Activated CD4-positive, alpha-beta memory T cell treated with anti-CD3 and anti-CD28 coated beads, Interleukin-2, amount 10 ng/mL, durations not matched to agents 7 days and 5 days (primary cell): ENCODE data around the gene EPO. TPM values are rescaled to one million over a fixed set of nuclear protein-coding genes. Genes with fewer than 3 reads are reported as not detected.

Experiments used
- CTCF ChIA-PET: fragments of 350-600 bp; sonication (Branson Sonifier 250); formaldehyde crosslinking; loops from one replicate; lab custom pipeline; 2021; ENCODE audit warnings: antibody characterized with exemption, inconsistent platforms; lab: Charles Lee
- POLR2A ChIA-PET: fragments of 350-600 bp; sonication (Branson Sonifier 250); formaldehyde crosslinking; loops from one replicate; lab custom pipeline; 2021; ENCODE audit warnings: antibody characterized with exemption; lab: Charles Lee
- DNase-seq: peaks from one replicate; pipeline ENCODE4 v3.0.0-alpha.2; 2020
- H3K27ac Mint-ChIP-seq: one replicate; pipeline ENCODE4 v1.8.0; 2021; ENCODE audit warnings: mild to moderate bottlenecking, mixed read lengths
- H3K27me3 Mint-ChIP-seq: one replicate; pipeline ENCODE4 v1.8.0; 2021; ENCODE audit warnings: mixed read lengths
- H3K36me3 Mint-ChIP-seq: one replicate; pipeline ENCODE4 v1.8.0; 2021; ENCODE audit warnings: low read depth, mixed read lengths
- H3K4me1 Mint-ChIP-seq: one replicate; pipeline ENCODE4 v1.8.0; 2021; ENCODE audit warnings: mixed read lengths
- H3K4me3 Mint-ChIP-seq: one replicate; pipeline ENCODE4 v1.8.0; 2021; ENCODE audit warnings: mild to moderate bottlenecking, mixed read lengths
- H3K9me3 Mint-ChIP-seq: one replicate; pipeline ENCODE4 v1.8.0; 2021; ENCODE audit warnings: mixed read lengths
- total RNA-seq, 2 experiments: library from RNA; stranded (reverse); gene quantifications; one replicate each; pipeline ENCODE4 v1.2.3, GENCODE V29; 2021

The EPO gene
- total RNA-seq, 2 experiments from 2014 or later: not detected

GRCh38 chr7:100685049-100685605 is 35.1 kb upstream of the EPO start:
- H3K27me3 Mint-ChIP-seq: no peaks in the 10 kb centered on the region
- ChIA-PET POLR2A (interaction anchor here (0.8 kb wide), 1 partner anchor 21 kb away, joined by 4 read pairs; the partner anchor contains the start of gene POP7), CTCF (no interaction called here)
- no peak overlapping the region for H3K4me3 Mint-ChIP-seq
- H3K36me3 Mint-ChIP-seq: peaks cover 36% of the 10 kb centered on the region
- no peak for DNase-seq
- H3K9me3 Mint-ChIP-seq: no peaks in the 10 kb centered on the region
- no peak overlapping the region for H3K27ac Mint-ChIP-seq
- H3K4me1 Mint-ChIP-seq: peaks cover 20% of the 10 kb centered on the region

GRCh38 chr7:100685631-100686145 is 34.6 kb upstream of the EPO start:
- Mint-ChIP-seq H3K4me3 (no peak overlapping the region), H3K9me3 (no peaks in the 10 kb centered on the region), H3K27me3 (no peaks in the 10 kb centered on the region), H3K4me1 (peaks cover 16% of the 10 kb centered on the region), H3K27ac (no peak overlapping the region), H3K36me3 (peaks cover 34% of the 10 kb centered on the region)
- POLR2A ChIA-PET: interaction anchor here (0.8 kb wide), 1 partner anchor 20 kb away, joined by 4 read pairs; the partner anchor contains the start of gene POP7
- no peak for DNase-seq
- CTCF ChIA-PET: no interaction called here

GRCh38 chr7:100686201-100686821 is 34.0 kb upstream of the EPO start:
- Mint-ChIP-seq H3K27me3 (no peaks in the 10 kb centered on the region), H3K4me1 (peaks cover 17% of the 10 kb centered on the region), H3K27ac (no peak overlapping the region), H3K4me3 (no peak overlapping the region), H3K36me3 (peaks cover 34% of the 10 kb centered on the region), H3K9me3 (no peaks in the 10 kb centered on the region)
- CTCF ChIA-PET: no interaction called here
- POLR2A ChIA-PET: no interaction called here
- no peak for DNase-seq

GRCh38 chr7:100686822-100687211 is 33.5 kb upstream of the EPO start:
- no peaks in the 10 kb centered on the region for H3K9me3 Mint-ChIP-seq
- no peak overlapping the region for H3K27ac Mint-ChIP-seq
- H3K27me3 Mint-ChIP-seq: no peaks in the 10 kb centered on the region
- ChIA-PET POLR2A (no interaction called here), CTCF (no interaction called here)
- peaks cover 34% of the 10 kb centered on the region for H3K36me3 Mint-ChIP-seq
- peaks cover 16% of the 10 kb centered on the region for H3K4me1 Mint-ChIP-seq
- no peak for DNase-seq
- H3K4me3 Mint-ChIP-seq: no peak overlapping the region

- Mint-ChIP-seq H3K4me1 (peaks cover 19% of the 10 kb centered on the region), H3K9me3 (no peaks in the 10 kb centered on the region), H3K4me3 (no peak overlapping the region), H3K27me3 (no peaks in the 10 kb centered on the region), H3K36me3 (peaks cover 33% of the 10 kb centered on the region), H3K27ac (no peak overlapping the region)
- DNase-seq: no peak
- POLR2A ChIA-PET: interaction anchor here (0.8 kb wide), 1 partner anchor 116 kb away, joined by 3 read pairs; no protein-coding TSS in a partner anchor
- CTCF ChIA-PET: no interaction called here
These were observed 33.0 kb upstream of the EPO start for GRCh38 chr7:100687261-100687660.

GRCh38 chr7:100687751-100688300 is 32.4 kb upstream of the EPO start:
- no peaks in the 10 kb centered on the region for H3K27me3 Mint-ChIP-seq
- peaks cover 25% of the 10 kb centered on the region for H3K4me1 Mint-ChIP-seq
- ChIA-PET POLR2A (interaction anchor here (0.8 kb wide), 1 partner anchor 117 kb away, joined by 3 read pairs; no protein-coding TSS in a partner anchor), CTCF (interaction anchor here (1.6 kb wide), 1 partner anchor 38 kb away, joined by 3 read pairs; no protein-coding TSS in a partner anchor)
- no peak for DNase-seq
- H3K27ac Mint-ChIP-seq: no peak overlapping the region
- H3K9me3 Mint-ChIP-seq: no peaks in the 10 kb centered on the region
- H3K4me3 Mint-ChIP-seq: no peak overlapping the region
- peaks cover 33% of the 10 kb centered on the region for H3K36me3 Mint-ChIP-seq

- H3K4me1 Mint-ChIP-seq: peaks cover 30% of the 10 kb centered on the region
- no peak overlapping the region for H3K27ac Mint-ChIP-seq
- no peak for DNase-seq
- peaks cover 36% of the 10 kb centered on the region for H3K36me3 Mint-ChIP-seq
- ChIA-PET CTCF (interaction anchor here (1.1 to 4.8 kb wide), 4 partner anchors 18 to 123 kb away, joined by 3 to 32 read pairs (median 6); partner anchors contain the start of genes MOSPD3 and POP7), POLR2A (interaction anchor here (1.2 to 7.3 kb wide), 2 partner anchors 7 to 17 kb away, joined by 4 to 51 read pairs; partner anchors contain the start of gene POP7)
- H3K9me3 Mint-ChIP-seq: no peaks in the 10 kb centered on the region
- H3K27me3 Mint-ChIP-seq: no peaks in the 10 kb centered on the region
- H3K4me3 Mint-ChIP-seq: no peak overlapping the region
These were observed 31.9 kb upstream of the EPO start for GRCh38 chr7:100688326-100688860.

- ChIA-PET POLR2A (interaction anchor here (1.2 to 7.3 kb wide), 5 partner anchors 8 to 104 kb away, joined by 4 to 51 read pairs (median 6); partner anchors contain the start of genes FBXO24, LRCH4, MOSPD3 and POP7), CTCF (interaction anchor here (0.6 to 8.2 kb wide), 13 partner anchors 10 to 472 kb away, joined by 3 to 90 read pairs (median 6); partner anchors contain the start of genes EPO, FBXO24, LRCH4 and MOSPD3)
- H3K27ac Mint-ChIP-seq: no peak overlapping the region
- no peak overlapping the region for H3K4me3 Mint-ChIP-seq
- H3K36me3 Mint-ChIP-seq: peaks cover 35% of the 10 kb centered on the region
- no peaks in the 10 kb centered on the region for H3K9me3 Mint-ChIP-seq
- H3K4me1 Mint-ChIP-seq: peaks cover 30% of the 10 kb centered on the region
- H3K27me3 Mint-ChIP-seq: no peaks in the 10 kb centered on the region
- DNase-seq: no peak
These were observed 30.8 kb upstream of the EPO start for GRCh38 chr7:100689230-100690135.

- peak overlapping the region; percentile 42 for H3K27ac Mint-ChIP-seq
- H3K36me3 Mint-ChIP-seq: peaks cover 27% of the 10 kb centered on the region
- peak overlapping the region; percentile 96 for H3K4me3 Mint-ChIP-seq
- CTCF ChIA-PET: interaction anchor here (0.6 to 8.2 kb wide), 28 partner anchors 8 to 263 kb away, joined by 3 to 90 read pairs (median 5); partner anchors contain the start of genes FBXO24, LRCH4, MEPCE and MOSPD3
- H3K27me3 Mint-ChIP-seq: peaks cover 10% of the 10 kb centered on the region
- POLR2A ChIA-PET: interaction anchor here (0.8 to 7.3 kb wide), 16 partner anchors 10 to 256 kb away, joined by 3 to 51 read pairs (median 6); partner anchors contain the start of genes FBXO24, LRCH4, MOSPD3 and POP7
- peaks cover 37% of the 10 kb centered on the region for H3K4me1 Mint-ChIP-seq
- DNase-seq: peak; percentile 84
- H3K9me3 Mint-ChIP-seq: no peaks in the 10 kb centered on the region
These were observed 28.3 kb upstream of the EPO start for GRCh38 chr7:100691676-100692577.

GRCh38 chr7:100692578-100692961 is 27.7 kb upstream of the EPO start:
- H3K4me3 Mint-ChIP-seq: peak overlapping the region; percentile 96
- H3K36me3 Mint-ChIP-seq: peaks cover 26% of the 10 kb centered on the region
- CTCF ChIA-PET: interaction anchor here (0.9 to 8.2 kb wide), 15 partner anchors 9 to 263 kb away, joined by 3 to 90 read pairs (median 12); partner anchors contain the start of genes FBXO24, LRCH4, MEPCE and MOSPD3
- POLR2A ChIA-PET: interaction anchor here (0.8 to 7.3 kb wide), 13 partner anchors 11 to 154 kb away, joined by 3 to 51 read pairs (median 5); partner anchors contain the start of genes AGFG2, FBXO24, LRCH4 and MOSPD3
- no peak for DNase-seq
- peaks cover 37% of the 10 kb centered on the region for H3K4me1 Mint-ChIP-seq
- no peaks in the 10 kb centered on the region for H3K9me3 Mint-ChIP-seq
- H3K27me3 Mint-ChIP-seq: peaks cover 17% of the 10 kb centered on the region
- H3K27ac Mint-ChIP-seq: peak overlapping the region; percentile 21
